Putamen (tissue), 1 donor: ENCODE results near the gene BRINP3.

Experiments
- DNase-seq: peaks from one replicate; pipeline ENCODE4 v3.0.0-alpha.2; 2016; ENCODE audit warnings: low spot score

Gene BRINP3

DNA sequence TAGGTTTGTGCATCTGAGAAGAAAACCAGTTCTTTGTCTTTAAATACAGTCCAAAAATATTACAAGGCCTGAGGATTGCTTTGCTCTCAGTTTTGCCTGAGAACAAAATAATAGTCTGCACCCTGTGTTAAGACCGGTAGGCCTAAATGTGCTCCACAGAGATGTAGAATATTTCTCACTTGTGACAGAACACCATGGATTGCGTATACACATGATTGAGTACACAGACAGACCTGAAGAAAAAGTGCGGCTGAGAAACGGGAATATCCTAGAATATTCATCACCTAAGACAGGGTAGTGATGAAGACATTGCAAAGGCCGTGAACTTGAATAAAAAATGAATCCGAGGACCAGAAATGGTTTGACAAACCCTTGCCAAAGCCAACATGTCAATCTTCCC is 155.4 kb downstream of the BRINP3 start:
- DNase-seq, result no peak

DNA sequence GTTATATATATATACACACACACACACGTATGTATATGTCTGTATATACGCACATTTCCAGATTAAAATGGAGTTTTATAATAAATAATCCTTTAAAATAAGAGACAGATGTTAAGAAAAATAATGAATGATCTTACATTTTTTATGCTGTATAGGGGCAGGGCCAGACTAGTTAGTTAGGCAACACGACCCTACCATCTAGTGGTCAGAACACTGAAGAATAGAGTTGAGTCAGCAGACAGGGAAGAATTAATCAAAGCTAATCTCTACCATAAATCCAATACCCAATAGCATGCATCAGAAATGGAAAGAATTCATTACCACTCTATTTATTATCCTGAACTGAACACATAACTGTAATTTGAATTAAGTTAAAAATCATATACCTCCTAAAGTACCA is 156.7 kb downstream of the BRINP3 start:
- DNase-seq, result no peak

DNA sequence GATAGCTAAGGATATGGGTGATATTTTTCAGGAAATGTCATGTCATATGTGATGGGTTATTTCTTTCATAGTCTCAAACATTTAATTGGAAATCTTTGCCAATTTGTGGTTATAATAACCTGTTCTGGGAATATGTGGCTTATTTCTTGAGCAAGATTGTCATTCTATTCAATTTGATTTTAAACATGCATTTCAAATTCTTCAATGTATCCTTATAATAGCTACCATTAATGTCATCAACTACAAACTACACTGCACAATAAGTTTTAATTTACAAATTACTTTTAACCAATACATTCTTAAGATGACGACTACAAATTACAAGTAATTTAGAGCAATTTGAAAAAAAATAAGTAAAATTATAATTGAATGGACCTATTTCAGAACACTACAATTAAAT is 164.9 kb downstream of the BRINP3 start:
- no peak for DNase-seq

DNA sequence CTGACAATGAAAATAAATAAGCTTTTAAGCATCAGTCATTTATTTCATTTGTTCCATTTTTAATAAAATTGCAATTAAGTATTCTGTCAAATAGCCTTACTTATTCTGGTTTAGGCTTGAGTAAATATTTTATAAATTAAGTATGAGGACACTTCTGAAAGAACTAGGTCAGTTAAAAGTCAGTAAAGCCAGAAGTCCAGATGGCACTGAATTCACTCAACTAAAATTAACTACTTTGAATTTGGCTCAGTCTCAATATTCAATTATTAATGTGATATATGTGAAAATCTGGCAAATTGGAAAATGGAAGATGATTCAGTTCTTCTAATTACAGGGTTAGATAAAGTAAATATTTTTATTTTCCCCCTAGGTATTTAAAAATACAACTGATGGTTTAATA is 174.2 kb downstream of the BRINP3 start:
- no peak for DNase-seq

DNA sequence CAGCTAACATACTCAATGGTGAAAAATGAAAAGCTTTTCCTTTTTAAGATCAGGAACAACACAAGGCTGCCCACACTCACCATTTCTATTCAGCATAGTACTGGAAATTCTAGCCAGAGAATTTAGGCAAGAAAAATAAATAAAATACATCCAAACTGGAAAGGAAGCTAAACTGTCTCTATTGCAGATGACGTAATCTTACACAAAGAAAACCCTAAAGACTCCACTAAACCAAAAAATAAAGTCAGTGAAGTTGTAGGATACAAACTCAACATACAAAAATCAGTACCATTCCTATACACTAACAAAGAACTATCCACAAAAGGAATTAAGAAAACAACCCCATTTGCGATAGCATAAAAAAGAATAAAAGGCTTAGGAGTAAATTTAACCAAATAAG is 181.2 kb downstream of the BRINP3 start:
- DNase-seq, result no peak

DNA sequence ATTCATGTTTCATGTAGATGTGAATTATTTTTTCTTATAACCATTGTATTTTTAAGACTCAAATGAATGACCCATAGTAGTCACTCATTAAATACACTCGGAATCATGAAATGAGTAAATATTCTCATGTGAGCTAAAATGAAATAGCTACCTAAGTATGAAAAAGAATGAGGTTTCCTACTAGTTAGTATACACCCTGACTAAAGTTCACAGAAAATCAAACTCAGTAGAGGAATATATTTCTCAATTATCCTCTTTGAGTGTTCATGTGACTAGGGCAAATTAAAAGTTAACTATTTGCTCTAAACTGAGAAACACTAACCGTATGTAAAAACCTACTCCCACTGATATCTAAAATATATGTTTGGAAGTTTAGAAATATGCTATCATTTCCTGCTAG is 187.8 kb downstream of the BRINP3 start:
- DNase-seq, result no peak

DNA sequence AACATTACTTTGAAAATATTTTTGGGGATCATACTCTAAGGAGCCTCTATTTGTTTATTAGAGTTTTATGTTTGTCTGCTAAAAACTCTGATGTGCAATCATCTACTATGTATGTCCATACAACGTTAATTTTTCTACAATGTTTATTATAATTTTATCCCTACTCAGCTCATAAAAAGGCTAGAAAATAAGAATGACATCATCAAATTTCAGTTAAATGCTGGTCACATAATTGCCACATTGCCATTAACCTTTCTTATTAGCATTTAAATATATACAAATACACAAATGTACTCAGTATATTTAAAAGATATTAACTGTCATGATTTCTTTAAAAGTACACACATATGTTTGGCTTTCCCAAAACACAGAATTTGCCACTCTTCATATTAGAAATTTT is 191.6 kb downstream of the BRINP3 start:
- DNase-seq, result no peak

DNA sequence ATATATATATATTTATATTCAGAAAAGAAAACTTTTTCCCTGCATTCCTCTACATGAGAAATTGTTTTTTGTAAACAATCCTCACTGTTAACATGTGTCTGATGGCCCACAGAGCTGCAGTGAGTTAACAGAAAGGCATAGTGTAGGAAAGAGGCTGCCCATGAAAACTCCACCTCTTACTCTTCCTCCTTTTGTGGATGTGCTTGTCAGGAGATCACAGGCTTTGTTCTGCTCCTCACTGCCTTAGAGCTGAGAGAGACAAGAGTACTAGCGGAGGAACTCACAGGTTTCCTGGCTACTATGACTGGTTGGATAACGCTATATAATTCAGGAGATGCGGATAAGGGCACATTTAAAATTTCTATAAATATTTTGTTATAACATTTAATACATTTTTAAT is 200.6 kb downstream of the BRINP3 start:
- DNase-seq, result no peak

DNA sequence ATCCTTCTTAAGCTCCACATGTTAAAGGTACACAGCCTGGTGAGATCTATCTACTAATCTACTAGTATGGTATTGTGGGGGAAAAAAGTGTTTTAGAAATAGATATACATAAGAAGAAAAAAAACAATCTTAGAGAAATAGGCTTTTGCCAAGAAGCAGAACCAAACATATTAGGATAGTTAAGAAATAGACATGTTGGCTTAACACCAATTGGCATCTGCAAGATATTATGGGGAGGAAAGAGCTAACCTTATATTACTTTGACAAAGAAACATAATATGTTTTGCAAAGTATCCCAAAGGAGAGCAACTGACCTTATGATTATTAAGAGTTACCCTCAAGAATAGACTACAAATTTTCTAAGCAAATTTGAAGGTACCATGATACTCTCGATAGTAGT is 202.9 kb downstream of the BRINP3 start:
- no peak for DNase-seq

DNA sequence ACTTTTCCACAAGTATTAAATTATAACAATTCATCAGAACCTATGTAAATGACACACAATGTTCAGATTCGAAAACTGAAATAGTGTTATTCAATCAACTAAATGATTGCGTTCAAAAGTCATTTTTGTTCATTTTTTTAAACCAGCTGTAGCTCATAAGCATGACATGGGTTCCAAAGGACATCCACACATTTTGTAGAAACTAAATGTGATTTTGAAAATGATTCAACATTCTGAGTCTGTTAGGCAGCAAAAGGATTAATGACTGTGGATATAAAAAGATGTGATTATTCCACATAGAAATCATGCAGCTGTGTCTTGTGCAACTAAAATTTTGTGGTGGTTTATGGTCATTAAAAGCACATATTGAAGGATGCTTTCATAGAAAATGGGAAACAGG is 204.5 kb downstream of the BRINP3 start:
- DNase-seq, result no peak

DNA sequence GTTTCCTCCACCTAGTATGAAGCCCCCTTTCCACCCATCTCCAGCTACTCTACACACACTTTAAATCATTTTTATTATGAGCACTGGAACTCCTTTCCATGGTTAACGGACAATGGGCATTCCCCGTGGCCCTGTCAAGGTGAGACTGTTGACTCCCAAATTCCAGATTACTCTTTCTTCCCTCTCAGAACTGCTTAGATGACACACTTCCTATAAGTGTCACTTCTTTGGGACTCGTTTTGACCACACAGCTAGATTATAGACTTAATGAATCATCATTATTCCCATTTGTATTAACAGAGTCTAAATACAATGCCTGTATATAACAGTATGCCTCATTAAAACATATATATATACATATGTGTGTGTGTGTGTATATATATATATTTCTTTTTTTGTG is 215.1 kb downstream of the BRINP3 start:
- DNase-seq, result no peak

DNA sequence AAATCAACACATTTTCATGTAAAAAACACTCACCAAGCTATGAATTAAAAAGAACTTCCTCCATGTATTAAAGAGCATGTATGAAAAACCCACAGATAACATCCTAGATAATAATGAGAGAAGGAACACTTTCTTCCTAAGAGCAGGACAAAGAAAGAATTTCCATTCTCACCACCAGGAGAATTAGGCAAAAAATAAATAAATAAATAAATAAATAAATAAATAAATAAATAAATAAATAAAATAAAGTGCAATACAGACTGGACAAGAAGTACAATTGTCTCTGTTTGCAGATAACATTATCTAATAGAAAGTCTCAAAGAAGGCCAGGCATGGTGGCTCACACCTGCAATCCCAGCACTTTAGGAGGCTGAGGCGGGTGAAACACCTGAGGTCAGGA is 218.2 kb downstream of the BRINP3 start:
- no peak for DNase-seq

DNA sequence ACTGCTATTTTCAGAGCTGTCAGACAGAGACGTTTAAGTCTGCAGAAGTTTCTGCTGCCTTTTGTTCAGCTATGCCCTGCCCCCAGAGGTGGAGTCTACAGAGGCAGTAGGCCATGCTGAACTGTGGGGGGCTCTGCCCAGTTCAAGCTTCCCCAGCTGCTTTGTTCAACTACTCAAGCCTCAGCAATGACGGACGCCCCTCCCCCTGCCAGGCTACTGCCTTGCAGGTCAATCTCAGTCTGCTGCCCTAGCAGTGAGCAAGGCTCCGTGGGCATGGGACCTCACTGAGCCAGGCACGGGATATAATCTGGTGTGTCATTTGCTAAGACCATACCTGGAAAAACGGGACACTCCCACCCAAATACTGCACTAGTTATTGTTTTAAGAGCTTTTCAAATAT is 219.7 kb downstream of the BRINP3 start:
- no peak for DNase-seq

DNA sequence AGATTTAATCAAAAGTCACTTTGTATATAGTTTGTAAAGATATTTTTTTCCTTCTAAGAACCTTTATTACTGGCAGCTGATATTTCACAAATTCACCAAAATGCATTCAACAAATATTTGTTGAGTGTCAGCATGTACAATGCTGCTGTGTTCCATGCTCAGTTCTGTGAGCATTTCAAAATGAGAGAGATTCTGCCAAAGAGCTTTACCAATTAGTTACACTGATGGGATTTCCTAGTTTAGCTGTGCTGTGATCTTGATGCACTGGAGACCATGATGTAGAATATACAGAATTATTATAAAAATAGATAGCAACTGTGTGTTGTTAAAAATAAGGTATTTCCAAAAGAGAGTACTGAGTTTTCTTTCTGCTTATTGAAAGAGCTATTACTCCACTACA is 225.6 kb downstream of the BRINP3 start:
- DNase-seq, result no peak

DNA sequence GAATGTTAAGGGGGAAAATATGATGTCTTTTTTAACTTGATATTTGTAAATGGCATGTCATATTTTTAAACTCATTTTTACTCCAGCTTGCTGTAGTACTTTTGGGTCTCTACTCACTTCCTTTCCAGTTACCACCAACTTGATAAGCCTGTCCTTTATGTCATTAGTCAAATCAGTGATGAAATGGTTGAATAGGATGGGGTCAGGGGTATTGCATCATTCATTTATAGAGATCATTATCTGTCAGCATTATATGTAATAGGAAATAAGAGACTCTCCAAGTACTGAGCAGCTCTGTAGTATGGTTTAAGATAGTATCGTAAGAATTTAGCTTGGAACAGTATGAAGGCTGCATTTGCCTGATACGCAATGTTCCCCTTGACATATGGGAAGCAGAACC is 227.3 kb downstream of the BRINP3 start:
- DNase-seq, result no peak

DNA sequence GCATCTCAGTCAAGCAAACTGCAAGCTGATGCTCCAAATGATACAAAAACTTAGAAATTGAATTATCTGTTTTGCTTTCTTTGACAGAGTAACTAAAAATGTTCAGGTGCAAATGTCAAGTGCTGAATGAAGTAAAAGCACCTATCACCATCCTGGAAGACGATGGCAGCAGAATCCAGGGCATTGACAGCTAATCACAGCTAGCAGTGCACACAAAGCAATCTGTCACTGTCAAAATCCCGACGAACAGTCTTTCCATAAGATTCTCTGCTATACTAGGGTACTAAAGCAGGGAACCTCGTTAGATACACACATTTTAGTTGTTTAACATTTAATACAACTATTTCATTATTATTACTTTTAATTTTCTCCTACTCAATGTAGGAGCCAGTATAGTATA is 233.3 kb downstream of the BRINP3 start:
- no peak for DNase-seq

DNA sequence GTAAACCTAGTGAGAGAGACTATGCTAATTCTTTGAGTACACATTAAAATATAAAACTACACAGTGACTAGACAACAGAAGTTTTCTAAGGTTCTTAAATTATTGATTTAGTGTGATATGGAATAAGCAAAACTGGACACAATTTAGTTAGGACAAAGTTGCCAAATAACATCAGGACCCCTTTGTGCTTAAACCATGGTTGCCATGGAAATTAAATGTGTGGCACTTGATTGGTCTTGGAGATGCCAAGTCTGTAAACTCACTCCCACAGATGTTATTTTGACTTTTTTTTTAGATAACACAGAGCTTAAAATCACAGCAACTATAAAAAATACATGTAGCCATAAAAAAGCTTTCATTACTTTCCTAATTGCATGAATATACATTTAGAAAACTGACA is 234.6 kb downstream of the BRINP3 start:
- no peak for DNase-seq

DNA sequence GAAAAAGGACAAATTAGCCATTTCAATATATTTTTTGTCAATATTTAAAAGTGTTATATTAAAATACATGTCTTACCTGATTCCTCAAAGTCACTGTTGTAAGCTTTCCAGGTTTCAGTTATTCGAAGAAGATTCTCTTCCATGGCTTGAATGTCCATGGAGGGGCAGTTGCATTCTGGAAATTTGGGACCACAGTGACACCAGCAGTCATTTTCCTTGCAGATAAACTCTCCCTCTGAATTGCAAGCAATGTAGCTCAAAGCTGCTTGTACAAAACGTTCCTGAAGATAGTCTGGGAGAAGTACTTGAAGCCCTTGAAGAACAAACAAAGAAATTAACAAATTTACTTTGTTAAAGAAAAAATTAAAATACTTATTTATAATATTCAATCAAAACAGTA is 251.7 kb downstream of the BRINP3 start:
- DNase-seq, result no peak

DNA sequence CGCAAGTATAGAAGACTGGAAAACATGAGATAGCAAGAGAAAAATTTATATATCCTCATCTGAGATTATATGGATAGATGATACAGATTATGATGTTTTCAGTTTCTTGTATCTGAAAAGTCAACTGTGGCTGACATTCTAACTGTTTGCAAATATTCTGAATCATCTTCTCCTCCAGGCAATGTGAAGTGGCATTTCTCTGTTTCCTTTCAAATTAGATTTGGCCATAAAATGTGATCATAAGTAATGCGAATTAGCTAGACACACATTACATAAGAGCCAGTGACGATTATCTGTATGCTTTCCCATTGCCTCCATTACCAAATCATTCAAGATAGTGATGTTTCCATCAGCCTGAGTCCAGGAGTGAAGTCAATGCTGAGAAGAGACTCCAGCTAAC is 265.2 kb downstream of the BRINP3 start:
- DNase-seq, result no peak

DNA sequence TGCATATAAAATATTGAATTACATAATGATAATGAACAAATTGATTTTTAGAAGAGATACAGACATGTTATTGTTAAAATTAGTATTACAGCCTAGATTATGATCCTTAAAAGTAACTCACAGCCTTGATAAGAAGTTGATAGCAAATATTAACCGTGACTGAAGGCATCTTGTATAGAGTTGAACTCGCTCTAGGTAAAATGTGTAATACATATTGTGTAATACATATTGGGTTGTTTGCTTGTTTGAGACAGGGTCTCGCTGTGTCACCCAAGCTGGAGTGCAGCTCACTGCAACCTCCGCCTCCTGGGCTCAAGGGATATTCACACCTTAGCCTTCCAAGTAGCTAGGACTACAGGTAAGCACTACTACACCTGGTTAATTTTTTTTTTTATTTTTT is 269.9 kb downstream of the BRINP3 start:
- no peak for DNase-seq

DNA sequence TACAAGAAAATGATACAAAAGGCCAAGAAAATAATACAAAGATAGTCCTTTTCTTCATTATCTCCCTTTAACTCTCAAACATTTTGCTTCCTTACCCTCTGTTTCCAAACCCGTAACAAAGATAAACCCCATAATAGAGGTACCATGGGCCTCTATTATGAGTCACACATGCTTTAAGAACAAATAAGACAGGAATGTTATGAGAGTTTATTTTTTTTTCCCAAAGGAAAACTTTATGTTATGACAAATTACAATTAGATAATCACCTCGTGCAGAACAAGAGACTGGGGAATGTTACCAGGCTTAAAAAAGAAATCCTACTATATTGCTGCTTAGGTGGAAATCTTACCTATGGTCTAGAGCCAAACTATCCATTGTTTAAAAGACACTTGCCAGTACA is 272.0 kb downstream of the BRINP3 start:
- DNase-seq, result no peak

DNA sequence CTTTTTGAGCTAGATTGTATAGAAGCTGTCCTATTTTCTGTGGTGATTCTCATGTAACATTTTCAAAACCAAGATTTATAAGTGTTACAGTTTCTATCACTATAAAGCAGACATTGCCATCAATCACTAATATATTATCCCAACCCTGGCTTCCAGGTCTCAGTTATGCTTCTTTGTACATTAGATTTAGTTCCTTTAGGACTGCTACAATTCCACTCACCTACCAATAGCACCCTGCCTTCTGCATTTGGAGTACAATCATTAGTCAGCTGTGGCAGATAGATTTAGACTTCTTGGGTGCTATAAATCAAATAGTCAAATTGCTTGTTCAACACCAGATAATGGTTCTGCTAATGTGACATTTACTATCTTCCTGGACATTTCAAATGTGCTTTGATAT is 281.6 kb downstream of the BRINP3 start:
- DNase-seq, result no peak

DNA sequence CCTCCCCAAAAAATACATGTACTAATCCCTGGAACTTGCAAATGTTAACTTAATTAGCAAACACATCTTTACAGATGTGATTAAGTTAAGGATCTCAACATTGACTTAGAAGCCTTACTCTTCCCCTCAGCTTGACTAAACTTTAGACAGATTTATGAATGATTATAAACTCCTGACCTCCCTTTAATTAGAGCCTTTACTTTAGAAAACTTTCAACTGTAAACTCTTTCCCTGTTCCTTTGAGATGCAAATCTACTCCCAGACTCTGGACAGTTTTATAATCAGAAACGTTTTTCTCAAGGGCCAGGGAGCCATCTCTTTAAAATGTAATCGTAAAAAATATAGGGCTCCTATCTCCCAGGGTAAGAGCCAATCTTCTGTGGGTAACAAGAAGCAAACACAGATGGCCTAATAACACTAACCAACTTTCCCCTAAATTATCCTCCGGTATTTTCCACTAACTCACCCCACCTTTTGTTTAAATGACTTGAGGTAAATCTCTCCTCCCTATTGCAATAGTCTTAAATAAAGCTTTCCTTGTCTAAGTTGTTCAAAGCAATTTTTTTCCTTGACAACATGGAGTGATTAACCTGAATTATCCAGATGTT is 284.1 kb downstream of the BRINP3 start:
- DNase-seq, result no peak

DNA sequence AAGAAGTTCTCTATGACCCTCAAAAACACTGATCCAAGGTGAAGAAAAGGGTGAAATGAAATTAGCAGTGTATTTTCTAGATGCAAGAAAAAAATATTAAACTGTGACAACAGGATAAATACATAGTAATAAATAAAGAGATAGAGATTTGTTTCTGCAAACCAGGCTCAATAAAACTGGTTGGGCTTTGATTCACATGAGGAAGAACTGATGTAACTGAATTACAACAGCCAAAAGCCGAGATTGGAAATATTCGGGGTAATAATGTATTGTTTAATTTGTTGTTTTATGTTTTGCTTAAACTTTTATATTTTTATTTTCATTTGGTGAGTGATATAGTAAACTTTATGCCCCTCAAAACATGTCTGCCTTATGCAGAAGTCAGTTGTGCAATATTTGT is 285.0 kb downstream of the BRINP3 start:
- DNase-seq, result no peak

DNA sequence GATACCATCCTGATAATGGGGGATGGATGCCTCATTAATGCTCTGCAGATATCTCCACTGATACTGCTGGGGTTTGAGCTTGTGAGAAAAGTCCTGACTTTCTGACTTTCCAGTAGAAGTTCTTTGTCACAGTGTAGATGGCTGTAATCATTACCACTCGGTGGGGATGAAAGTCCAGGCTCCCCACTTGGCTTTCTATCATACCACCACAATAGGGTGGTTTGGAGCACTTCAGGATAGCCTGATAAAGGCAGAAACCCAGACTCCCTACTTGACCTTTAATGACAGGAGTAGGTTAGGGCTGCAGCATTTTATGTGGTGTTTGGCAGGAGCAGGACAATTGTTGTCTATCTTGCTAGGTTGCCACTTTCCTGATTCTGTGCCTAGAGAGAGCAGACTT is 294.1 kb downstream of the BRINP3 start:
- DNase-seq, result no peak
